A549 (cell line): ENCODE measurements around the gene FNDC3A. TPM values are rescaled to one million over a fixed set of nuclear protein-coding genes. Genes with fewer than 3 reads are reported as not detected.

Experiments used
- ATAC-seq, 2 experiments: fragments of 200-7000 bp in 1 of 2; fragments of >200 bp in 1 of 2; cut with Nextera tagmentation in 1 of 2; cut with Tn5 transposase in 1 of 2; 3 replicates each; pipeline versions ENCODE4 v1.8.0 to v1.9.1; 2018 to 2020; ENCODE audit warnings: mild to moderate bottlenecking in 1 of 2, moderate library complexity in 1 of 2
- CTCF ChIA-PET: fragments of 300-600 bp; sonication (Branson Sonifier 250); formaldehyde crosslinking; extraction: SDS; loops from one replicate; lab custom pipeline; 2021; ENCODE audit warnings: antibody characterized with exemption, inconsistent platforms; lab: Yijun Ruan, JAX
- POLR2A ChIA-PET: fragments of 350-600 bp; formaldehyde crosslinking; extraction: SDS; loops from one replicate; lab custom pipeline; 2021; ENCODE audit warnings: antibody characterized with exemption, inconsistent platforms; lab: Yijun Ruan, JAX
- DNase-seq, 2 experiments: peaks; one replicate each; pipeline versions ENCODE4 v3.0.0 to v3.0.0-alpha.2; 2011 to 2016; ENCODE audit warnings: low read depth in 1 of 2, low spot score in 1 of 2
- FAIRE-seq: peaks from 2 replicates; lab custom pipeline; 2011; peaks lifted over from hg19 to GRCh38; lab: Jason Lieb, UNC
- H3K27ac ChIP-seq, 2 experiments: fragments of >200 bp; sonication (Bioruptor Twin); formaldehyde crosslinking; 3 replicates each; pipeline ENCODE4 v1.5.1; 2016 to 2017
- H3K4me1 ChIP-seq: fragments of >200 bp; sonication (Bioruptor Twin); formaldehyde crosslinking; 3 replicates; pipeline ENCODE4 v1.6.1; 2016
- H3K4me2 ChIP-seq: fragments of >200 bp; sonication (Bioruptor Twin); formaldehyde crosslinking; 3 replicates; pipeline ENCODE4 v1.6.1; 2016
- H3K4me3 ChIP-seq: fragments of >200 bp; sonication (Bioruptor Twin); formaldehyde crosslinking; 3 replicates; pipeline ENCODE4 v1.5.1; 2016
- H3K9me3 ChIP-seq: fragments of >200 bp; sonication (Bioruptor Twin); formaldehyde crosslinking; 3 replicates; pipeline ENCODE4 v1.6.1; 2016
- BCL3 ChIP-seq: fragments of >200 bp; sonication (Bioruptor Twin); formaldehyde crosslinking; IDR thresholded peaks from 3 replicates; pipeline ENCODE4 v1.6.1; 2016
- CBX8 ChIP-seq: fragments of 200-600 bp; sonication (generic); IDR thresholded peaks from 2 replicates; pipeline ENCODE4 v1.6.1; 2016
- CHD4 ChIP-seq: fragments of 200-600 bp; sonication (generic); IDR thresholded peaks from 2 replicates; pipeline ENCODE4 v1.6.1; 2016; ENCODE audit warnings: antibody characterized with exemption, mild to moderate bottlenecking, borderline replicate concordance
- EHF ChIP-seq: fragments of 250-450 bp; sonication (Bioruptor Pico); IDR thresholded peaks from 2 replicates; pipeline ENCODE4 v1.5.0; 2020; ENCODE audit warnings: mild to moderate bottlenecking
- EHMT2 ChIP-seq: fragments of 200-600 bp; sonication (generic); IDR thresholded peaks from 2 replicates; pipeline ENCODE4 v1.6.1; 2016; ENCODE audit warnings: antibody characterized with exemption, low read depth, mild to moderate bottlenecking, moderate library complexity
- EP300 ChIP-seq, 2 experiments: fragments of >200 bp; sonication (Bioruptor Twin); formaldehyde crosslinking; IDR thresholded peaks; 2 replicates in 1 of 2; 3 replicates in 1 of 2; pipeline ENCODE4 v1.6.1; 2016 to 2017
- ESRRA ChIP-seq: fragments of 150-350 bp; IDR thresholded peaks from 2 replicates; pipeline ENCODE4 v1.6.1; 2014; ENCODE audit warnings: mild to moderate bottlenecking, low read length, borderline replicate concordance
- GATA3 ChIP-seq: IDR thresholded peaks from 2 replicates; pipeline ENCODE4 v1.6.1; 2012; ENCODE audit warnings: borderline replicate concordance
- HEYL ChIP-seq: fragments of 250-450 bp; sonication (Bioruptor Pico); IDR thresholded peaks from 2 replicates; pipeline ENCODE4 v1.8.0; 2021; ENCODE audit warnings: mild to moderate bottlenecking, moderate library complexity
- HMGXB4 ChIP-seq: fragments of 250-450 bp; sonication (Bioruptor Pico); IDR thresholded peaks from 2 replicates; pipeline ENCODE4 v1.5.0; 2021; ENCODE audit warnings: mild to moderate bottlenecking, moderate library complexity, borderline replicate concordance
- HOXB5 ChIP-seq: fragments of 250-450 bp; sonication (Bioruptor Pico); IDR thresholded peaks from 2 replicates; pipeline ENCODE4 v1.5.0; 2020; ENCODE audit warnings: mild to moderate bottlenecking, moderate library complexity
- JUNB ChIP-seq: fragments of >200 bp; sonication (Bioruptor Twin); formaldehyde crosslinking; IDR thresholded peaks from 2 replicates; pipeline ENCODE4 v1.6.1; 2016
- MYC ChIP-seq: IDR thresholded peaks from 2 replicates; pipeline ENCODE4 v1.6.1; 2012; ENCODE audit warnings: mild to moderate bottlenecking, inconsistent platforms, low read length, improper control_type of control experiment, borderline replicate concordance
- NFE2L2 ChIP-seq: fragments of 150-350 bp; conservative IDR thresholded peaks from 2 replicates; pipeline ENCODE4 v1.6.1; 2014; ENCODE audit warnings: low read length
- RARB ChIP-seq: fragments of 250-450 bp; sonication (Bioruptor Pico); IDR thresholded peaks from 2 replicates; pipeline ENCODE4 v1.8.0; 2021; ENCODE audit warnings: mild to moderate bottlenecking, moderate library complexity
- REST ChIP-seq: fragments of 200-600 bp; sonication (generic); IDR thresholded peaks from 2 replicates; pipeline ENCODE4 v1.6.1; 2016; ENCODE audit warnings: antibody characterized with exemption, mild to moderate bottlenecking, moderate library complexity
- RNF2 ChIP-seq: fragments of 200-600 bp; sonication (generic); IDR thresholded peaks from 2 replicates; pipeline ENCODE4 v1.6.1; 2016; ENCODE audit warnings: low read depth, mild to moderate bottlenecking, antibody characterized with exemption, moderate library complexity, borderline replicate concordance
- SREBF2 ChIP-seq: fragments of 450-650 bp; IDR thresholded peaks from 2 replicates; pipeline ENCODE4 v1.6.1; 2014; ENCODE audit warnings: mild to moderate bottlenecking, moderate library complexity
- TFCP2L1 ChIP-seq: fragments of 250-450 bp; sonication (Bioruptor Pico); IDR thresholded peaks from 2 replicates; pipeline ENCODE4 v1.5.0; 2021; ENCODE audit warnings: mild to moderate bottlenecking
- ZFP36 ChIP-seq: fragments of 450-650 bp; IDR thresholded peaks from 2 replicates; pipeline ENCODE4 v1.6.1; 2014; ENCODE audit warnings: borderline replicate concordance; ENCODE audit not compliant: partially characterized antibody
- WGBS: methylation state at CpG from one replicate; pipeline ENCODE4 v1.1.6; 2017; ENCODE audit errors: missing lambda C conversion rate; 5-methylcytosine and 5-hydroxymethylcytosine counted together
- polyA plus RNA-seq, 4 experiments: library from polyadenylated mRNA; depleted of rRNA in 3 of 4; stranded (reverse); fragments of >200 nt; fragmentation: RNase III in 1 of 4; extraction: RNeasy Plus Mini Kit Qiagen cat#74134 plus additional on column Dnase treatment in 1 of 4; gene quantifications; 2 replicates in 3 of 4; 3 replicates in 1 of 4; pipeline ENCODE4 v1.2.3, GENCODE V29; 2011 to 2017

FNDC3A gene
- polyA plus RNA-seq, 2 of the 4 experiments (the other 2 are of a cell fraction): 16.0 to 32.6 TPM

DNA sequence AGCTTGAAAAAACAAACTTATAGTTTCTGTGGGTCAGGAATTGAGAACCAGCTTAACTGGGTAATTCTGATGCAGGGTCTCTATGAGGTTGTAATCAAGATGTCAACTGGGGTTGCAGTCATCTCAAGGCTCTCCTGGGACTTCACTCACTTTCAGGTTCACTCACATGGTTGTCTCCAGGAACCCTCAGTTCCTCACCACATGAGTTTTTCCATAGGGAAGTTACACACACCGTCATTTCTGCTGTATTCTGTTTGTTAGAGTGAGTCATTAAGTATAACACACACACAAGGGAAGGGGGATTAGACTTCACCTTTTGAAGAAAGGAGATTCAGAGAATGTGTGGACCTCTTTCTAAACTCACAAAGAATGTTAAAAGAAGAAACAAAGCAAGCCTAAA lies 209.6 kb downstream of the FNDC3A start:
- POLR2A ChIA-PET: no interaction called here
- ATAC-seq (no peak), FAIRE-seq (no peak), DNase-seq (peak in 1 of 2 experiments; percentile 4)
- Histone ChIP-seq H3K4me2 (no peak overlapping the region), H3K27ac (no peak overlapping the region), H3K9me3 (no peaks in the 10 kb centered on the region), H3K4me3 (no peak overlapping the region), H3K4me1 (no peaks in the 10 kb centered on the region; the same call in 2 of the 3 replicates)
- CTCF ChIA-PET: no interaction called here
- 48% methylated on average over 1 of the region's 1 CpG for WGBS
- TF ChIP-seq NFE2L2 (no peak), EHMT2 (no peak), SREBF2 (no peak), TFCP2L1 (CRISPR knock-in tag) (no peak), ZFP36 (no peak), BCL3 (no peak), JUNB (no peak), ESRRA (no peak), RARB (no peak), GATA3 (no peak), HOXB5 (no peak), CBX8 (no peak), MYC (no peak), EP300 (IDR thresholded peaks at IDR 0.05) (no peak), CHD4 (no peak), REST (no peak), HMGXB4 (CRISPR knock-in tag) (no peak)

DNA sequence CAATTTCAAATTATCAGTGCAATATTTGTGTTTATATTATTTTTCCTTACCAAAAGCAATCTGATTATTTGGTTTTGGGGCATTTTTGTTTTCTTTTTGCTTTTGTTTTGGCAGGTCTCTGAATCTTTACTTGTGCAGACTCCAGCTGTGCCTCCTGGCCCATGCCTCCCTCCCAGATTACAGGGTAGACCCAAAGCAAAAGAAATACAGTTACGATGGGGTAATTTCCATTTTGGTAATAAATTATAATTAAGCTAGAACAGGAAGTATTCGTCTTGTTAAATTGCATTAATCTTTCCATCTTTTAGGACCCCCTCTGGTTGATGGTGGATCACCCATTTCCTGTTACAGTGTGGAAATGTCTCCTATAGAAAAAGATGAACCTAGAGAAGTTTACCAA lies 215.2 kb downstream of the FNDC3A start:
- Histone ChIP-seq H3K9me3 (no peaks in the 10 kb centered on the region), H3K4me3 (no peak overlapping the region), H3K4me1 (no peaks in the 10 kb centered on the region), H3K4me2 (no peak overlapping the region), H3K27ac (no peak overlapping the region)
- no peak for FAIRE-seq
- 92% methylated on average over 2 of the region's 2 CpGs for WGBS
- TF ChIP-seq EP300 (IDR thresholded peaks at IDR 0.05) (no peak), RNF2 (no peak), HEYL (CRISPR knock-in tag) (no peak), EHF (CRISPR knock-in tag) (no peak), RARB (no peak)
- no peak for ATAC-seq
- ChIA-PET CTCF (no interaction called here), POLR2A (no interaction called here)
- no peak for DNase-seq
